HG03139 (cell line): ENCODE measurements around the gene ERVV-1.
"Not testable (repeated sequence)": the region's sequence is repeated elsewhere in the genome, so short reads cannot be mapped to it uniquely, and the experiment has no call there.

Source experiments
- ATAC-seq: cut with Tn5 transposase; IDR thresholded peaks from one replicate; pipeline ENCODE4 v1.9.1; 2021; ENCODE audit not compliant: unreplicated experiment

ERVV-1 gene

GRCh38 chr19:53019684-53020083, 6.0 kb downstream of the ERVV-1 start:
- ATAC-seq, result no peak

- not testable (repeated sequence) for ATAC-seq
These were observed 14.6 kb downstream of the ERVV-1 start for GRCh38 chr19:53028306-53028705.

GRCh38 chr19:53034054-53034453, 20.3 kb downstream of the ERVV-1 start:
- no peak for ATAC-seq

- ATAC-seq, result no peak
These were observed 21.4 kb downstream of the ERVV-1 start for GRCh38 chr19:53034948-53035675.

- no peak for ATAC-seq
These were observed 23.7 kb downstream of the ERVV-1 start for GRCh38 chr19:53037101-53038097.

GRCh38 chr19:53041366-53041765, 27.6 kb downstream of the ERVV-1 start:
- no peak for ATAC-seq

- ATAC-seq, result no peak
These were observed 31.8 kb downstream of the ERVV-1 start for GRCh38 chr19:53045536-53045935.

GRCh38 chr19:53047379-53047778, 33.7 kb downstream of the ERVV-1 start:
- ATAC-seq, result no peak

- no peak for ATAC-seq
These were observed 41.4 kb downstream of the ERVV-1 start for GRCh38 chr19:53055117-53055516.

GRCh38 chr19:53057904-53058580, 44.3 kb downstream of the ERVV-1 start:
- no peak for ATAC-seq
